Activated naive CD4-positive, alpha-beta T cell treated with anti-CD3 and anti-CD28 coated beads for 36 hours (primary cell): ENCODE data around the gene IL17A. TPM values are rescaled to one million over a fixed set of nuclear protein-coding genes. Genes with fewer than 3 reads are reported as not detected.
"Not testable (repeated sequence)": the region's sequence is repeated elsewhere in the genome, so short reads cannot be mapped to it uniquely, and the experiment has no call there.

Source experiments
- CTCF ChIA-PET: fragments of 350-600 bp; sonication (Branson Sonifier 250); formaldehyde crosslinking; loops from one replicate; lab custom pipeline; 2021; ENCODE audit warnings: antibody characterized with exemption; lab: Charles Lee
- DNase-seq: peaks from one replicate; pipeline ENCODE4 v3.0.0-alpha.2; 2020
- H3K27ac Mint-ChIP-seq: one replicate; pipeline ENCODE4 v1.8.0; 2021; ENCODE audit warnings: mild to moderate bottlenecking, mixed read lengths
- H3K27me3 Mint-ChIP-seq: one replicate; pipeline ENCODE4 v1.8.0; 2021; ENCODE audit warnings: low read depth, mixed read lengths
- H3K36me3 Mint-ChIP-seq: one replicate; pipeline ENCODE4 v1.8.0; 2021; ENCODE audit warnings: low read depth, mixed read lengths
- H3K4me1 Mint-ChIP-seq: one replicate; pipeline ENCODE4 v1.8.0; 2021; ENCODE audit warnings: low read depth, mixed read lengths
- H3K4me3 Mint-ChIP-seq: one replicate; pipeline ENCODE4 v1.8.0; 2021; ENCODE audit warnings: mild to moderate bottlenecking, moderate library complexity, mixed read lengths
- H3K9me3 Mint-ChIP-seq: one replicate; pipeline ENCODE4 v1.8.0; 2021; ENCODE audit warnings: mixed read lengths
- intact Hi-C: fragments of 100-400 bp; cut with micrococcal nuclease; formaldehyde crosslinking; loops from one replicate; pipeline ENCODE4 v1.15.1; 2023
- total RNA-seq, 2 experiments: library from RNA; stranded (reverse); gene quantifications; one replicate each; pipeline ENCODE4 v1.2.3, GENCODE V29; 2021

The IL17A gene
- total RNA-seq, 2 experiments from 2014 or later, result 0.12 TPM; not detected in 1

DNA sequence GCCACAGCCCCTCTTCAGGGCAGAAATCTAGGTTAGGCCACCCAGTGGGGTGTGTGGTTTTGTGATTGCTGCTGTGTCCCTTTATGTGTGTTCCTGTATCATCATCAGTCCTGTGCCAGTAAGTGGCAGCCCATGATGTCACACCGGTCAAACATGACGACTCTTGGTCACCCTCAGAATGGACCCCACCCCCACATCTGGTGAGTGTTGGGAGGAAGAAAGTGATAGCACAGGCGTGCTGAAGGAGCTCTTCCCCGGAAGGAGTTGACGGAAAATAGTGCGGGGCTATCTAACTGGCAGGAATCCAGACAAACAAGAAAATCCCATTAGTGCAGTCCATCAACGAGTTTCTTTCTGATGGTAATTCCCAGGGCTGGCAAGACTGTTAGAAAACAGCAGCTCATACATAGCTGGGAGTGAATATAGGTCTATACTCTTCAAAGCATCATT, 33.4 kb upstream of the IL17A start:
- no peak overlapping the region for H3K4me3 Mint-ChIP-seq
- CTCF ChIA-PET, result interaction anchor here (0.6 kb wide), 1 partner anchor 63 kb away, joined by 3 read pairs; no protein-coding TSS in a partner anchor
- no peak for DNase-seq
- no peaks in the 10 kb centered on the region for H3K36me3 Mint-ChIP-seq
- H3K9me3 Mint-ChIP-seq, result no peaks in the 10 kb centered on the region
- H3K27ac Mint-ChIP-seq, result no peak overlapping the region
- intact Hi-C loops, result no loop called here
- H3K4me1 Mint-ChIP-seq, result peaks cover 22% of the 10 kb centered on the region
- H3K27me3 Mint-ChIP-seq, result peaks cover 27% of the 10 kb centered on the region

DNA sequence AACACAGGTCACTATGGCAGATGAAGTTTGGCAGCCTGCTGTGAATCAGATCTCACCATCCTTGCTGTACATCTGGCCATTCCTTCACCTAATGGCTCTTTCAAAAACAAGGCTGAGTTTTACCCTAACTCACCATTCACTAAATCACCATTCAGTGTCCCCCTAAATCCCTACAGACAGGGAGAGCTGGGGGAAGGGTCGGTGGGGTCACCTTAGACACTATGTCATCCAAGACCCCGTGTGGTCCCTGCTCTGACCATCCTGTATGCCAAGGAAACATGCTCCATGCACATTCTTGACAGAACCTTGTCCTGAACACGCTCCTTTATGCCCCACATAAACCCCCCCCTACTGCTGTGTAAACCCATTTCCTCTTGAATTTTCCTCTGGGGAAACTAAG, 31.8 kb upstream of the IL17A start:
- H3K27ac Mint-ChIP-seq, result no peak overlapping the region
- CTCF ChIA-PET, result interaction anchor here (0.9 kb wide), 1 partner anchor 300 kb away, joined by 3 read pairs; no protein-coding TSS in a partner anchor
- DNase-seq, result no peak
- no peaks in the 10 kb centered on the region for H3K9me3 Mint-ChIP-seq
- intact Hi-C loops, result no loop called here
- H3K27me3 Mint-ChIP-seq, result peaks cover 27% of the 10 kb centered on the region
- H3K4me1 Mint-ChIP-seq, result peaks cover 29% of the 10 kb centered on the region
- no peaks in the 10 kb centered on the region for H3K36me3 Mint-ChIP-seq
- no peak overlapping the region for H3K4me3 Mint-ChIP-seq

DNA sequence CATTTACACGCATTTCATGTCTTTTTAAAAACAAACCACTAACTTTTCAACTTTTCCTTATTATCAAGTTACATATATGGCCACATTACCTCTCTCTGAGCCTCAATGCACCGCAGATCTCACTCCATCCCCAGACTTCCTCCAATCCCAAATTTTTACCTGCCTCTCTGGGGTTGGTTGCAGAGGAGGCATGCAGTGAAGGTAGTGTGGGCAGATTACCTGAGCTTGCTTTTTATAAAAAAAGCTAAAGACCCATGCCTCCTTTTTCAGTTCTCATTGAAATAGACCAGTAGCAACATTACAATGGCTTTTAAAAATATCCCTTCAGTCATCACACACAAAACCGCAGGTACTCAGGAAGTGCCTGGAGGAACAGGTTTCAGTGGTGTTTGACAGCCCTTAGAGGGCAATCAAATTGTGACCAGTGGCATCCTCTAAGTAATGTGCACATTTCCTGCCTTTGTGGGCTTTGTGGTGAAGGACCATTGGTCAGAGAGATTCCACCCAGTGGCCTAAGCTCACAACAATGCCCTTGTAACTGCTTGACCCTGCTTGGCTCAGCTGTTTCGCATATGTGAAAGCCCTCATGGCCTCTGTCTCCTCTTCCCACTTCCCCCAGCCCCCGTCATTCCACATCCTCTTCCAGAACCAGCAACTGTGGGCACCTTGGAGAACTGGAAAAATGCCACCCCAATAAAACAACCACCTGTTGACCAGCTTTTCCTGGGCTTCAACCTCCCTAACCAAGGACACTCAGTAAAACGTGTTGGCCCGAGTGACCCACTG, 30.2 kb upstream of the IL17A start:
- CTCF ChIA-PET, result no interaction called here
- no peak for DNase-seq
- no peaks in the 10 kb centered on the region for H3K36me3 Mint-ChIP-seq
- H3K27me3 Mint-ChIP-seq, result peaks cover 27% of the 10 kb centered on the region
- no peak overlapping the region for H3K4me3 Mint-ChIP-seq
- intact Hi-C loops, result no loop called here
- peaks cover 39% of the 10 kb centered on the region for H3K4me1 Mint-ChIP-seq
- no peak overlapping the region for H3K27ac Mint-ChIP-seq
- H3K9me3 Mint-ChIP-seq, result peaks cover 5% of the 10 kb centered on the region

GRCh38 chr6:52157301-52157941, 28.8 kb upstream of the IL17A start:
- Mint-ChIP-seq H3K27me3 (peaks cover 22% of the 10 kb centered on the region), H3K36me3 (peaks cover 1% of the 10 kb centered on the region), H3K9me3 (peaks cover 13% of the 10 kb centered on the region), H3K4me3 (no peak overlapping the region), H3K27ac (peak overlapping the region; percentile 74), H3K4me1 (peaks cover 53% of the 10 kb centered on the region)
- DNase-seq, result peak; percentile 50
- intact Hi-C loops, result loop anchor here (1.0 kb wide), 4 partner anchors 70 to 478 kb away; partner anchors contain the start of gene MCM3
- CTCF ChIA-PET, result interaction anchor here (0.7 to 1.7 kb wide), 7 partner anchors 19 to 245 kb away, joined by 3 to 7 read pairs (median 3); no protein-coding TSS in a partner anchor

DNA sequence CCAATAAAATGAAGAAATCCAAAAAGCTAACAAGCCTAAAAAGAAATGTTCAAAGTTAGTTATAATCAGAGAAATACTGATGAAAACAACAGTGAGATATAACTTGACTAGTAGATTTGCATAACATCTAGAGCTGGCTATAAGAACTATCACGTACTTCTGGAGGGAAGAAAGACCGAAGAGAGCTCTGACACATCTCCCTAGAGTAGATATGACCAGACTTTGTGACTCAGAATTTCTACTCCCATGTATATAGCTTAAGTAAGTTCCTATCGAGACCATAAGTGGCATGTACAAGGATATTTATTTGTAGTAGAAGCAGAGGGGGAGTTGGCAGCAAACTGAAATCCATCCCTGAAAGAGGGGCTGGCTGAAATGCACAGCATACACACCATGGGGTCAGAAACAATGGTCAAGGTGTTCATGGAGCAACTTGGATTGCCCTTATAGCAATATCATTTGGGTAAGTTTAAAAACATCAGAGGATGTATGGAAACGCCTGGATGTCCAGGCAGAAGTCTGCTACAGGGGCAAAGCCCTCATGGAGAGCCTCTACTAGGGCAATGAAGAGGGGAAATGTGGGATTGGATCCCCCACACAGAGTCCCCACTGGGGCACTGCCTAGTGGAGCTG, 25.6 kb upstream of the IL17A start:
- peaks cover 13% of the 10 kb centered on the region for H3K9me3 Mint-ChIP-seq
- intact Hi-C loops, result loop anchor here (1.0 to 5.0 kb wide), 10 partner anchors 67 to 1267 kb away; partner anchors contain the start of genes EFHC1, FBXO9, GSTA4 and MCM3
- H3K36me3 Mint-ChIP-seq, result peaks cover 1% of the 10 kb centered on the region
- peak; percentile 24 for DNase-seq
- H3K27me3 Mint-ChIP-seq, result peaks cover 19% of the 10 kb centered on the region
- CTCF ChIA-PET, result interaction anchor here (0.6 to 1.6 kb wide), 5 partner anchors 38 to 1406 kb away, joined by 3 to 6 read pairs (median 3); partner anchors contain the start of gene EFHC1
- H3K27ac Mint-ChIP-seq, result peak overlapping the region; percentile 79
- no peak overlapping the region for H3K4me3 Mint-ChIP-seq
- H3K4me1 Mint-ChIP-seq, result peaks cover 60% of the 10 kb centered on the region

DNA sequence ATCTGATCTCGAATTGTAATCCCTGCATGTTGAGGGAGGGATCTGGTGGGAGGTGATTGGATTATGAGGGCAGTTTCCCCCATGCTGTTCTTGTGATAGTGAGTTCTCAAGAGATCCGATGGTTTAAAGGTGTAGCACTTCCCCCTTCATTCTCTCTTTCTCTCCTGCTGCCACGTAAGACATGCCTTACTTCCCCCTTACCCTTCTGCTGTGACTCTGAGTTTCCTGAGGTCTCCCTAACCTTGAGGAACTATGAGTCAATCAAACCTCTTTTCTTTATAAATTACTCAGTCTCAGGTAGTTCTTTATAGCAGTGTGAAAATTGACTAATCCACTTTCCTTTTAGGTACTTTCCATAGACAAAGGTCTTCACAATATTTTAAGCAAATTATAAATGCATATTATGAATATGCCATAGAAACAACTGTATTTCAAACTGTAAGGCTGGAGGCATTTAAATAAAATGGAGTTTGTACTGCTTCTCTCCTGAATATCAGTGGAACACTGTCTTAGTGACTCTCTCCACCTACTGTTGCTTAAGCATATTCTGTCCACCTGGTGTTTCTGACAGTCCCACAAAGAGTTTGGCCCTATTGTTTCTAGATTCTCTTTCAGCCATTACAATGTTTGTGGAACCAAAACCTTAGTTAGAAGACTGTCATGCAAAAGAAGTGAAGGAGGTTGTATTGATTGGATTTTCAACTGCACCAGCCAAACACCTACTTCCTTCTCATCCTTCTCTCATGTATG, 24.3 kb upstream of the IL17A start:
- DNase-seq, result peak; percentile 56
- peaks cover 1% of the 10 kb centered on the region for H3K36me3 Mint-ChIP-seq

GRCh38 chr6:52162940-52163908, 23.0 kb upstream of the IL17A start:
- Mint-ChIP-seq H3K9me3 (peaks cover 13% of the 10 kb centered on the region), H3K4me3 (no peak overlapping the region), H3K27ac (peak overlapping the region; percentile 55), H3K36me3 (peaks cover 1% of the 10 kb centered on the region), H3K4me1 (peaks cover 34% of the 10 kb centered on the region), H3K27me3 (peaks cover 18% of the 10 kb centered on the region)
- peak; percentile 30 for DNase-seq
- CTCF ChIA-PET, result interaction anchor here (0.6 to 4.8 kb wide), 27 partner anchors 9 to 498 kb away, joined by 3 to 115 read pairs (median 4); partner anchors contain the start of gene MCM3
- intact Hi-C loops, result loop anchor here (1.0 to 5.0 kb wide), 15 partner anchors 38 to 834 kb away; partner anchors contain the start of genes GSTA4 and PKHD1

More for the DNA sequence above, 24.3 kb upstream of the IL17A start:
- CTCF ChIA-PET, result interaction anchor here (0.7 to 4.8 kb wide), 22 partner anchors 12 to 500 kb away, joined by 3 to 115 read pairs (median 6); partner anchors contain the start of gene MCM3
- peak overlapping the region; percentile 14 for H3K4me3 Mint-ChIP-seq
- H3K27me3 Mint-ChIP-seq, result peaks cover 13% of the 10 kb centered on the region
- peaks cover 48% of the 10 kb centered on the region for H3K4me1 Mint-ChIP-seq
- H3K9me3 Mint-ChIP-seq, result peaks cover 13% of the 10 kb centered on the region
- intact Hi-C loops, result loop anchor here (1.0 to 5.0 kb wide), 15 partner anchors 65 to 1265 kb away; partner anchors contain the start of genes FBXO9, GSTA4, MCM3 and PAQR8
- peak overlapping the region; percentile 69 for H3K27ac Mint-ChIP-seq

DNA sequence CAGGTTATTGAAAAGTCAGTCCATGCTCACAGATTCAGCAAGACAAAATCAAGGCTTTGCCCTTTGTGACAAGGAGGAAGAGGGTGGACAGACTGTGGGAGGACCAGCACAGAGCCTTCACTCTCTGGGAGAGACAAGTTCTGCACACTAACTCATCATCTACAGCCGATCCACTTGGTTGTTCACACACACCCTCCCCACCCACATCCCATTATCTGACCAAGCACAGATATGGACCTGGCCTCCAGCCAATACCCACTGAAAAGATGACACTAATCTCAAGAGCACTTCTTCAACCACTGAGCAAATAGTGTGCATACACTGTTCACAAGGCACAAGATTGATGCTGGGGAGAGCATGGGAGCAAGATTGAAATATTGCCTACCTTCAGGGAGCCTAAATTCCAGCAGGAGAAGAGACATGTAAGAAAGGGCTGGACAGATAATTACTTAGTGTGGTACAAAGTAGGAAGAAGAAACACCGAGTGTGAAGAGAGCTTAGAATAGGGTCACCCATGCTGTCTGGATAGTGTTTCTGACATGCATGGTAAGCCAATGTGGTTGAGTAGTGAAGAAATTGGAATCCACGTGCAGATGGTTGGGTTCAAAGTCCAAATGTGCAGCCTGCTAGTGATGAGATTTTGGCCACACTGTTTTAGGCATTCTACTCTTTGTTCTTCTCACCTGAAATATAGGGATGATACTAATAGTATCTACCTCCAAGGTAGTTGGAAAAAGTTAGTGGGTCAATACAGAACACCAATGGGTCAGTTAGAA, 21.7 kb upstream of the IL17A start:
- CTCF ChIA-PET, result interaction anchor here (0.6 to 4.8 kb wide), 13 partner anchors 11 to 499 kb away, joined by 3 to 115 read pairs (median 5); partner anchors contain the start of gene MCM3
- no peak for DNase-seq
- intact Hi-C loops, result loop anchor here (5.0 kb wide), 1 partner anchor 833 kb away; the partner anchor contains the start of gene GSTA4
- Mint-ChIP-seq H3K4me1 (peaks cover 32% of the 10 kb centered on the region), H3K36me3 (peaks cover 1% of the 10 kb centered on the region), H3K9me3 (peaks cover 13% of the 10 kb centered on the region), H3K27me3 (peaks cover 25% of the 10 kb centered on the region), H3K27ac (no peak overlapping the region), H3K4me3 (no peak overlapping the region)

DNA sequence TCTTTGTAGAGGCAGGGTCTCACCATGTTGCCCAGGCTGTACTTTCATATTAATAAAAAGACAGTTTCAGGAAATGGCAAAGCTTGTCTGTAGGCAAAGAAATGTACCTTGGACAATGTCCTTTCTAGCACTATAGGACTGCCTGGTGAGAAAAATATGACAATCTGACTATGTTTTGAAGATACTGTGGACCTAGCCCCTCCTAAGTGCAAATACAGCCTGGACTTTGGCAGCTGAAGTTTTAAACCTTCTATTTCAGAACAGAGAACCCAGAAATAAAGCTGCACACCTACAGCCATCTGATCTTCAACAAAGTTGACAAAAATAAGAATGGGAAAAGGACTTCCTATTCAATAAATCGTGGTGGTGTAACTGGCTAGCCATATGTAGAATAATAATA, 18.9 kb upstream of the IL17A start:
- intact Hi-C loops, result no loop called here
- H3K27ac Mint-ChIP-seq, result no peak overlapping the region
- H3K4me1 Mint-ChIP-seq, result peaks cover 13% of the 10 kb centered on the region
- H3K9me3 Mint-ChIP-seq, result no peaks in the 10 kb centered on the region
- no peak for DNase-seq
- no peaks in the 10 kb centered on the region for H3K36me3 Mint-ChIP-seq
- CTCF ChIA-PET, result interaction anchor here (0.5 to 1.2 kb wide), 3 partner anchors 19 to 228 kb away, joined by 3 read pairs; partner anchors contain the start of gene IL17A
- H3K27me3 Mint-ChIP-seq, result peaks cover 27% of the 10 kb centered on the region
- no peak overlapping the region for H3K4me3 Mint-ChIP-seq

- H3K9me3 Mint-ChIP-seq, H3K27ac Mint-ChIP-seq, H3K36me3 Mint-ChIP-seq, H3K4me3 Mint-ChIP-seq, intact Hi-C loops, H3K4me1 Mint-ChIP-seq, CTCF ChIA-PET, DNase-seq: not testable (repeated sequence)
- peaks cover 27% of the 10 kb centered on the region for H3K27me3 Mint-ChIP-seq
These were observed 17.8 kb upstream of the IL17A start for GRCh38 chr6:52168351-52168750.
